LNCaP clone FGC (cell line): ENCODE measurements around the gene HSD3B7.

Experiments used
- DNase-seq: peaks from one replicate; pipeline ENCODE4 v3.0.0-alpha.2; 2011; ENCODE audit warnings: low read depth
- H3K4me3 ChIP-seq: 2 replicates; pipeline ENCODE4 v1.5.1; 2011; ENCODE audit warnings: mild to moderate bottlenecking, low read depth, low read length, control low read depth
- CTCF ChIP-seq: IDR thresholded peaks from 2 replicates; pipeline ENCODE4 v1.5.1; 2012; ENCODE audit warnings: mild to moderate bottlenecking; ENCODE audit not compliant: control insufficient read depth, insufficient read depth; ENCODE audit errors: extremely low read depth

Gene HSD3B7

GRCh38 chr16:30947541-30947858 is 37.5 kb upstream of the HSD3B7 start:
- TF ChIP-seq CTCF: no peak
- H3K4me3 ChIP-seq: no peak overlapping the region
- no peak for DNase-seq

- no peak for TF ChIP-seq CTCF
- peak; percentile 63 for DNase-seq
- peak overlapping the region; percentile 76 for H3K4me3 ChIP-seq
These were observed 36.9 kb upstream of the HSD3B7 start for GRCh38 chr16:30947859-30948666.

- DNase-seq: no peak
- TF ChIP-seq CTCF: no peak
- peak within 1 kb of the TSS; percentile 76 for H3K4me3 ChIP-seq
These were observed 36.0 kb upstream of the HSD3B7 start, which contains the start of gene ORAI3 for GRCh38 chr16:30948667-30949649. Gene ORAI3, plus strand, starts transcription at chr16:30949068. Its CDS starts 222 bp downstream, at chr16:30949290.

GRCh38 chr16:30949650-30950515 is 35.1 kb upstream of the HSD3B7 start:
- no peak for TF ChIP-seq CTCF
- H3K4me3 ChIP-seq: peak overlapping the region; percentile 76
- peak; percentile 38 for DNase-seq

GRCh38 chr16:30950516-30951065 is 34.4 kb upstream of the HSD3B7 start:
- H3K4me3 ChIP-seq: no peak overlapping the region
- no peak for DNase-seq
- TF ChIP-seq CTCF: no peak

- DNase-seq: no peak
- TF ChIP-seq CTCF: no peak
- H3K4me3 ChIP-seq: no peak overlapping the region
These were observed 33.8 kb upstream of the HSD3B7 start for GRCh38 chr16:30951193-30951592.
